Measurements from ENCODE around the gene CALML4. TPM values are rescaled to one million over a fixed set of nuclear protein-coding genes. Genes with fewer than 3 reads are reported as not detected.

The CALML4 gene
- total RNA-seq, 2 donors from 2014 or later = 5.1 to 18.7 TPM

DNA sequence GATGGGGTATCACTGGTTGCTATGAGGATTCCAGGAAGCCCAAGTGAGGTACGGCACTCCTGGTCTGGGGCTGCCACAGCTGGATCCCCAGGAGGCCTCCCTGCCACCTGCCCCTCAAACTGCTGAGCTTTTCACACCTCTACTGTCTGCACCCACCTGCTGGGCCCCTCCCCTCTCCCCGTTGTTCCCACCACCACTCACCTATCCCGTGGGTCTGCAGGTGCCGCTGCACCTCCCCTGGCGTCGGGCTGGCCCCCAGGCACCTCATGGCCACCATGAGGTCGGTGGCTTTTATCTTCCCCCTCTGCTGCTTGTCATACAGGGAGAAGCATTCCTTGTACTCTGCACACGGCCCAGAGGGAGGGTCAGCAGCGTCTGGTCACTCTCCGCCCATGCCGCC lies 5.8 kb downstream of the CALML4 start:
- Mint-ChIP-seq H3K27me3 (no peaks in the 10 kb centered on the region), H3K4me3 (no peak overlapping the region), H3K9me3 (no peaks in the 10 kb centered on the region), H3K27ac (peak overlapping the region in 1 of 2 donors; percentile 66), H3K4me1 (ENCODE audit: low read depth in 2 of 2) (peaks cover 0 to 17% of the 10 kb centered on the region in 2 donors), H3K36me3 (no peaks in the 10 kb centered on the region)
- ATAC-seq (no peak), DNase-seq (ENCODE audit: low spot score) (no peak)

DNA sequence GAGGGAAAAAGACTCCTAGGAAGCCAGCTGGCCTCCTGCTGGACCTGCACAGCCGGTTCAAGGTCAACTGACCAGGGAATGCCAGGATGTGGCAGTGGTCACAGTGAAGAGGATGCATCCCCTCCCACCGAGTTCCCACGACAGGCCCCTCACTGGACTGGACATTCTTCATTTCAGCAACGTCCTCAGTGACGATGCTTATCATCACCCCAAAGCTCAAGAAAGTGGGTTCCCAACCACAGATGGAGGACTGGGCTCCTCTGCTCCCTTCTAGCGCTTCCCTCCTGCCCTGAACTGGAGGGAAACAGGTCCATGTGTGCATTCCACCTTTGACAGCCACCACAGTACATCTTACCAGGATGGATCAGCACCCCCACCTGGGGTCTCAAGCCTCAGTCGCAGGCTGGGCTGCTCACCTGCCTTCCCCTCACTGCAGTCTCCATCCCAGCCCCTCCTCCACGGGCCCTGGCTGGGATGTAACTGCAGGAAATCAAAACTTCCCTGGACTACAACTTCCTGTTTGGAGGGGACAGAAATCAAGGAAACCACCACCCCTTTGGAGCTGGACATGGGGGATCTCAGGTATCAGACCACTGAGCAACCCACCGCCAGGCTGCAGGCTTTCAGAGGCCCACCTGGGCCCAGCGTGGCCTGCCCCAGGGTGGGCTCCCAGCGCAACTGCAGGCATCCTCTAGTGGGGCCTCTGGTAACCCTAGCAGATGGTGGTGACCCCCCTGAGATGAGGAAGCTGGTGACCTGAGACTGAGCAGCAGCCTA lies 7.3 kb downstream of the CALML4 start:
- H3K4me3 Mint-ChIP-seq = no peak overlapping the region
- no peak for ATAC-seq
- DNase-seq (ENCODE audit: low spot score) = no peak
- H3K27me3 Mint-ChIP-seq = no peaks in the 10 kb centered on the region
- H3K4me1 Mint-ChIP-seq (ENCODE audit: low read depth in 2 of 2) = peaks cover 0 to 20% of the 10 kb centered on the region in 2 donors
- peaks cover 5% of the 10 kb centered on the region for H3K36me3 Mint-ChIP-seq
- no peaks in the 10 kb centered on the region for H3K9me3 Mint-ChIP-seq
- no peak overlapping the region for H3K27ac Mint-ChIP-seq

DNA sequence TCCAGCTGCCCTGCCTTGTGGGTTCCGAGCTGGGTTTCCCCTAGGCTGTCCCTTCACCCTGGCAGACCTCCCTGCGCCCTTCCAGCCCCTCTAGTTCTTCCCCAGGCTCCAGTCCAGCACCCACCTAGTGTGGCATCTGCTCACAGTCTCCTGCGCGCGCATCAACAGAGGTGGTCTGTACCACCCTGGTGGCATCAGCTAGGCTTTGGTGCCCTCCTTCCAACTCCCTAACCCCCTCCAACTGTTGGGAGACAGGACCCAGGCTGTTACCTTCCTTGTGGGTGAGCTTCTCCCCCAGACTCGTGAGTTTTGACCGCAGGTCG lies 8.0 kb downstream of the CALML4 start:
- Mint-ChIP-seq H3K9me3 (no peaks in the 10 kb centered on the region), H3K36me3 (peaks cover 10% of the 10 kb centered on the region), H3K4me3 (no peak overlapping the region), H3K27me3 (no peaks in the 10 kb centered on the region), H3K4me1 (ENCODE audit: low read depth in 2 of 2) (peaks cover 0 to 20% of the 10 kb centered on the region in 2 donors), H3K27ac (no peak overlapping the region)
- no peak for ATAC-seq
- DNase-seq (ENCODE audit: low spot score) = no peak

DNA sequence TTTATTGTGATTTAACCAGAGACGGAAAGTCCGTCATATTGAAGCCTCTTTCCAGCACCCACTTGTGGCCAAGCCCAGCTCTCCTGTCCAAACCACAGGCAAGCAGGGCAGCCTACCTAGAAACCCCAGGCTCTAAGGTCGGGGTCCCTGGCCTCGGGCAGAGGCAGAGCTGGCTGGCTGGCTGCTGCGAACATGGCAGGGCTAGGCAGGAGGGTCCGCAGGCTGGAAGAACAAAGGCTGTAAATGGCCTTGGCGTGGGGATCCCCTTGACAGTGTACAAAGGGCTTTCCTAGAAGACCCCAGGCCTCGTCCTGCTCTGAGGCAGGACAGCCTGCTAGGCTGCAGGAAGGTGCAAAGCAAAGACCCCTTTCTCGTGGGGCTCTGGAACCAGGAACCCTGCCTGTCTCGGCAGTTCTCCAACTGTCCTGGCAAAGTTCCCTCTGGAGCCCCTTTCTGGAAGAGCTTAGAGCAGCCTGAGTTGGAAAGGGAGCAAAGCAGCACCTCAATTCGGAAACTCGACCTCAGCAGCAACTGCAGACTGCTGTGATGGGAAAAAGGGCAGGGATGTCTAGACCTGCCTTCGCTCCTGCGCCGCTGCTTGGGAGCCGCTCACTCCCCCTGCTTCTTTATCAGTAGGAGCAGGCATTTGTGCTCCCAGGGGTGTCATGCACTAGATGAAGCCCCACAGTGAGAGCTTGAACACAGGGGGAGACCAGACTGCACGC lies 8.5 kb downstream of the CALML4 start:
- H3K36me3 Mint-ChIP-seq = peaks cover 11% of the 10 kb centered on the region
- H3K27me3 Mint-ChIP-seq = no peaks in the 10 kb centered on the region
- H3K4me1 Mint-ChIP-seq (ENCODE audit: low read depth in 2 of 2) = peaks cover 0 to 18% of the 10 kb centered on the region in 2 donors
- ATAC-seq (no peak), DNase-seq (ENCODE audit: low spot score) (no peak)
- H3K9me3 Mint-ChIP-seq = no peaks in the 10 kb centered on the region
- no peak overlapping the region for H3K27ac Mint-ChIP-seq
- H3K4me3 Mint-ChIP-seq = no peak overlapping the region

DNA sequence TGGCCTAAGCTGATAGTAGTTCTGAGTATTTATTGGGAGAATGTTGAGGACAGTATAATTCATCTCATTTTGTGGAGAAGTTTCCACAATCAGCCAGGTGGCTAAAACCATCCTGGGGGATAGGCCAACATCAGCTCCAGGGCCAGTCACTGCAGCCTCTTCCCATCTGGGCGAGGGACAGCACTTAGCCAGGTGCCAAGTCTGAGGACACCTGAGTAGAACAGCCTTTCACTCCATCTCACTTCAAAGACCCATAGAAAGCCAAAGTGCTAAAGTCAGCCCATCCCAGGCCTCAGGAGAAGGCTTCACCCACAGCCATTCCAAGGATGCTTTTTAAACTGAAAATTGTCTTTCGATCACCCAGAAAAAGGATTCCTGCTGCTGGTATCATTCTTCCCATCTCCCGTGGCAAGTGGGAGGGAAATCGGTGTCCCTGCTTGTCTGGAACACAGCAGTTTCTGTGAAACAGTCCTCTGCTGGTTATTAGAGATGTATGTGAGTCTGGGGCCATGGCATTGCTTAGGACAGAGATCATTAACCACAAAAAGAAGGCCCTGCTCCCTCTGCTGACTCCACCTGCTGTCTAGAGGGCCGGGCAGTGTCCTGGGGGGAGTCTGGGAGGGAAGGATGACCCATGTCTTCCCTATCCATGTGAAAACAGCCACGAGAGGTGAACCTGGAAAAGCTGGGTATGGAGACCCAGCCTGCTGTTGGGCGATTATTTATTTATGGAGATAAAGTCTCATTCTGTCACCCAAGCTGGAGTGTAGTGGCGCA lies 9.6 kb downstream of the CALML4 start:
- no peaks in the 10 kb centered on the region for H3K27me3 Mint-ChIP-seq
- H3K9me3 Mint-ChIP-seq = no peaks in the 10 kb centered on the region
- H3K27ac Mint-ChIP-seq = peak overlapping the region in 1 of 2 donors; percentile 76
- H3K4me3 Mint-ChIP-seq = no peak overlapping the region
- H3K36me3 Mint-ChIP-seq = peaks cover 12% of the 10 kb centered on the region
- ATAC-seq = no peak
- DNase-seq (ENCODE audit: low spot score) = no peak
- peaks cover 0 to 16% of the 10 kb centered on the region in 2 donors for H3K4me1 Mint-ChIP-seq (ENCODE audit: low read depth in 2 of 2)

DNA sequence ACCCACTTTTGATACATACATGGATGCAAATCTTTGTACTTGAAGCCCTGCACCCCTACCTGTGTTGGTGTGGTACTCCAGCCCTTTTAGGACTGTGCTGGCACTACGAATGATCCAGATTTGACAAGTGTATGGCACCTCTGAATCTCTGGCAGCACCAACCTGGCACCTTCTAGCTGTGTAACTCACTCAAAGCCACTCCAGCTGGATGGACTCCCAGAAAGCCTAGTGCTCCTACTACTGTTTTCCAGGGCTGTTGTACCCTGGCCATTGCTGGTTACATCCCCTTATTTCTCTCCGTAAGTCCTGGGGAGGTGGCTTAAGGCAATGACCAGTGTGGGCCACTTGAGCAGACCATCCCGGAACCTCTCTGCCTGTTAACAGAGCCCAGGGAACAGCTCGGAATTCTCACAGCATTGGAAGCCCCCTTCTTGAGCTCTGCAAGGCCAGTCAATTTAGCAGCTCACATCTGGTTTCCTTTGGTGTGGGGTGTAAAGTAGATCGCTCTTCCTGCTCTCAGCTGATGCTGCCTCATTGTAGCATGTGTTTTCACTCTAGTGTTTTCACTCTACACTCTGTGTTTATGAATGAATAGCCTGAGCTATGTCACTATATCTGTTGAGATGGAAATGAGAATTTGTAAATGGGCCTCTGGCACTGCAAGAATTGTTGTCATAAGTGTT lies 12.2 kb downstream of the CALML4 start:
- H3K36me3 Mint-ChIP-seq = peaks cover 16% of the 10 kb centered on the region
- H3K4me3 Mint-ChIP-seq = no peak overlapping the region
- peaks cover 0 to 16% of the 10 kb centered on the region in 2 donors for H3K4me1 Mint-ChIP-seq (ENCODE audit: low read depth in 2 of 2)

DNA sequence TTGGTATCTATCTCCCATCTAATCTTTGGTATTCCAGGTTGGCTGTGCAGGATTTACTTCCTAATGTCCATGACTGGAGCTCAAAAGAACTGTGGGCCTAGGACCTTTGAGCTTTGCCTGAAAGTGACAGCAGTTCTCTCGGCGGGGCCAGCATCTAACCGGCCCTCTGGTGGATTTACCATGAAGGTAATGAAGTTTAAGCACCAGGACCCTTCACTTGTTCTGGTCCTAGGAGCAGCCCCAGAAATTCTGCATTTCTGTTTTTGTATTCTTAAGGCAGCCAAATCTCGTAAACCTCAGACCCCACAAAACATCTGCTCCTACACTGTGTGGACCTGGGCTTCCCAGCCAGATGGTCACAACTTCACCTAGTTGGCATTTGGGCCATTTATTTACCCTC lies 13.0 kb downstream of the CALML4 start:
- Mint-ChIP-seq H3K4me1 (ENCODE audit: low read depth in 2 of 2) (peaks cover 0 to 13% of the 10 kb centered on the region in 2 donors), H3K36me3 (peaks cover 21% of the 10 kb centered on the region), H3K27me3 (no peaks in the 10 kb centered on the region), H3K4me3 (no peak overlapping the region), H3K9me3 (no peaks in the 10 kb centered on the region), H3K27ac (no peak overlapping the region)
- no peak for ATAC-seq
- DNase-seq (ENCODE audit: low spot score) = no peak

More for the DNA sequence above, 12.2 kb downstream of the CALML4 start:
- no peaks in the 10 kb centered on the region for H3K27me3 Mint-ChIP-seq
- no peak for ATAC-seq
- DNase-seq (ENCODE audit: low spot score) = no peak
- peak overlapping the region in 1 of 2 donors; percentile 21 for H3K27ac Mint-ChIP-seq
- no peaks in the 10 kb centered on the region for H3K9me3 Mint-ChIP-seq

DNA sequence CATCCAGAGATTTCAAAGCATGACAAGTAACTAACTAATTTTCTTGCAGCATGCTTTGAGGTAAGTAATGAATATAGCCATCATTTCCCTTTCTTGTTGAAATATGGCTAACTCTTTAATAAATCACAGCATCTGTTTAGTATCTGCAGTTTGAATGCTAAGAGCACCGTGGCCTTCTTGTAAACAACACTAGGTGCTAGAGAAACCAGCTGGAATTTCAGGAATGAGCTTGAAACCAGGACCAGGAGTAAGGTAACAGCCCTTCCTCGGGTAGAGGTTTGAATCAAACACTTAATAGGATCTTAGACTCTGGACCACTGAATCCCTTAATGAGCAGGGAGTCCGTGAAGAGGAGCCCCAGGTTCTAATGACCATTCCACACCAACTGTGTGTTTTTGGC lies 13.6 kb downstream of the CALML4 start:
- DNase-seq (ENCODE audit: low spot score) (no peak), ATAC-seq (no peak)
- H3K36me3 Mint-ChIP-seq = peaks cover 21% of the 10 kb centered on the region

DNA sequence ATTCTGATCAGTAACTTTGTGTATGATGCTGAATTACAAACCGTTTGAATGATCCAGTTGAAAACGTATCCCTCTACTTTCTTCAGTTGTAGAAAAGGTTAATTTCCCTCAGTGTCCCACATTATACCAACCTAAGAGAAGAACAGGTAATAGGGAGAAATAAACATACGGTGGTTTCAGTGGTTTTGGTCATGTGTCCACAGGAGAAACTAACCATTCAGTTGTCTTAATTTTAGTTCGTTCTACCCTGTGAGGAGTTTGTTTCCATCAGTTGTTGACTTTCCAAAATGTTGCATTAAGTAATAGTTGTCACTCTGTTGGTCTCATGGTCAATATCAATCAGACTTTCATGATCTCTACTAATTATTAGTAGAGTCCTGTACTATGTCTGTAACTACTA lies 15.1 kb downstream of the CALML4 start:
- Mint-ChIP-seq H3K27me3 (no peaks in the 10 kb centered on the region), H3K9me3 (no peaks in the 10 kb centered on the region), H3K36me3 (peaks cover 21% of the 10 kb centered on the region), H3K4me3 (no peak overlapping the region), H3K4me1 (ENCODE audit: low read depth in 2 of 2) (peaks cover 0 to 8% of the 10 kb centered on the region in 2 donors), H3K27ac (no peak overlapping the region)
- ATAC-seq = no peak
- no peak for DNase-seq (ENCODE audit: low spot score)

More for the DNA sequence above, 13.6 kb downstream of the CALML4 start:
- H3K27ac Mint-ChIP-seq = no peak overlapping the region
- no peaks in the 10 kb centered on the region for H3K9me3 Mint-ChIP-seq
- peaks cover 0 to 12% of the 10 kb centered on the region in 2 donors for H3K4me1 Mint-ChIP-seq (ENCODE audit: low read depth in 2 of 2)
- no peak overlapping the region for H3K4me3 Mint-ChIP-seq
- no peaks in the 10 kb centered on the region for H3K27me3 Mint-ChIP-seq

DNA sequence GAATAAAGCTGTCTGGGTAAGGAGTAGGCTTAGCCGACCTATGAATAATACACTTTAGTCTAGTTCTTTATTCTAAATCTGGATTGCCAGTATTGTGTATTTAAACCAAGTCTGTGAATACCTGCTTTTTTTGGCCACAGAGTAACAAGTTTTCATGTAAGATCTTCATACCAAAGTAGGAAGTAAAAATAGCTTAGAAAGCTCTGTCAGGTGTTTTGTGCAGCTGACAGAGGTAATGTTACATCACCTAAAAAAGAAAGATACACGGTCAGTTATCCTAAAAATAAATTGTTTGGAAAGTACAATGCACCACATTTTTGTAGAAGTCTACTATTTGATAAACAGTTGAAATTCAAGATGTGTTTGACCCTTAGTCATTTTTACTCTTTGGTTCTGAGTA lies 16.5 kb downstream of the CALML4 start:
- H3K9me3 Mint-ChIP-seq = no peaks in the 10 kb centered on the region
- H3K27me3 Mint-ChIP-seq = no peaks in the 10 kb centered on the region
- DNase-seq (ENCODE audit: low spot score) (no peak), ATAC-seq (no peak)
- peaks cover 27% of the 10 kb centered on the region for H3K36me3 Mint-ChIP-seq
- H3K27ac Mint-ChIP-seq = peak overlapping the region in 1 of 2 donors; percentile 18
- H3K4me3 Mint-ChIP-seq = no peak overlapping the region
- peaks cover 0 to 9% of the 10 kb centered on the region in 2 donors for H3K4me1 Mint-ChIP-seq (ENCODE audit: low read depth in 2 of 2)

DNA sequence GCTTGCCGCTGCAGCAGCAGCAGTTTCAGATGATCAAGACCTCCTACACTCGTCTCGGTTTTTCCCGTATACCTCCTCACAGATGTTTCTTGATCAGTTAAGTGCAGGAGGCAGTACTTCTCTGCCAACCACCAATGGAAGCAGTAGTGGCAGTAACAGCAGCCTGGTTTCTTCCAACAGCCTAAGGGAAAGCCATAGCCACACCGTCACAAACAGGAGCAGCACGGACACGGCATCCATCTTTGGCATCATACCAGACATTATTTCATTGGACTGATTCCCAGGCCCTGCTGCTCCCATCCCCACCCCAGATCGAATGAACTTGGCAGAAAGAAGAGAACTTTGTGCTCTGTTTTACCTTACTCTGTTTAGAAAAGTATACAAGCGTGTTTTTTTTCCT lies 17.6 kb downstream of the CALML4 start:
- peaks cover 28% of the 10 kb centered on the region for H3K36me3 Mint-ChIP-seq
- H3K27ac Mint-ChIP-seq = no peak overlapping the region
- H3K4me3 Mint-ChIP-seq = no peak overlapping the region
- no peaks in the 10 kb centered on the region for H3K27me3 Mint-ChIP-seq
- no peaks in the 10 kb centered on the region for H3K9me3 Mint-ChIP-seq
- peaks cover 0 to 6% of the 10 kb centered on the region in 2 donors for H3K4me1 Mint-ChIP-seq (ENCODE audit: low read depth in 2 of 2)
- ATAC-seq = no peak
- DNase-seq (ENCODE audit: low spot score) = no peak

DNA sequence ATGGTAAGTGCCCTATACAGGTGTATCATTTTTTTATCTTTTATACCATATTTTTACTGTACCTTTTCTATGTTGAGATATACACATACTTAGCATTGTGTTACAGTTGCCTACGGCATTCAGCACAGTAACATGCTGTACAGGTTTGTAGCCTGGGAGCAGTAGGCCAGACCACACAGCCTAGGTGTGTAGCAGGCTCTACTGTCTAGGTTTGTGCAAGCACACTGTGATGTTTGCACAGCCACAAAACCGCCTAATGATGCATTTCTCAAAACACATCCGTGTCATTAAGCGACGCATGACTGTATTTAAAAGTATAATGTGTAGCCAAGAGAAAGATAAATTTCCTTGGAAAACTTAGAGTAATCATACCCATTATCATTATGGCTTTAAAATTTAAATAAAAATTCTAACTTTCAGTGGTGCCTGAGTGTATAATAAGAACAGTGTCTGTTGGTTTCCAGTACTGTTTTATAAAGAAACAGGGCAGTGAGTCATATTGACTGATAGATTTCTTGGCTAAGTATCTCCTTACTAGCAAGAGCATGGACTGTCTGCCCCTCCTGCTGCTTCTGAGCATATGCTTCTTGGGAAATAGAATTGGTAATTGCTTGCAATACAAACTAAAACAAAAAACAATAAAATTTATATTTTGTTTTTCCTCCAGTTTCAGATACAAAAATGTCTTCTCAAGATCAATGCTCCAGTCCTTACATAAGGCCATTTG lies 18.3 kb downstream of the CALML4 start:
- H3K27ac Mint-ChIP-seq = no peak overlapping the region
- DNase-seq (ENCODE audit: low spot score) (no peak), ATAC-seq (no peak)
- H3K4me3 Mint-ChIP-seq = no peak overlapping the region
- peaks cover 22% of the 10 kb centered on the region for H3K36me3 Mint-ChIP-seq
- H3K9me3 Mint-ChIP-seq = no peaks in the 10 kb centered on the region
- no peaks in the 10 kb centered on the region for H3K27me3 Mint-ChIP-seq
- peaks cover 0 to 6% of the 10 kb centered on the region in 2 donors for H3K4me1 Mint-ChIP-seq (ENCODE audit: low read depth in 2 of 2)

Data from natural killer cell treated with Interleukin-12 subunit alpha and Interleukin-12 subunit beta and Interleukin-15 and Interleukin-18, amount 100 ng/mL, for 72 hours (primary cell).